ENCODE data around the gene NAGLU. TPM values are rescaled to one million over a fixed set of nuclear protein-coding genes. Genes with fewer than 3 reads are reported as not detected.

NAGLU gene
- total RNA-seq, 2 donors from 2014 or later, result 27.8 to 38.6 TPM

DNA sequence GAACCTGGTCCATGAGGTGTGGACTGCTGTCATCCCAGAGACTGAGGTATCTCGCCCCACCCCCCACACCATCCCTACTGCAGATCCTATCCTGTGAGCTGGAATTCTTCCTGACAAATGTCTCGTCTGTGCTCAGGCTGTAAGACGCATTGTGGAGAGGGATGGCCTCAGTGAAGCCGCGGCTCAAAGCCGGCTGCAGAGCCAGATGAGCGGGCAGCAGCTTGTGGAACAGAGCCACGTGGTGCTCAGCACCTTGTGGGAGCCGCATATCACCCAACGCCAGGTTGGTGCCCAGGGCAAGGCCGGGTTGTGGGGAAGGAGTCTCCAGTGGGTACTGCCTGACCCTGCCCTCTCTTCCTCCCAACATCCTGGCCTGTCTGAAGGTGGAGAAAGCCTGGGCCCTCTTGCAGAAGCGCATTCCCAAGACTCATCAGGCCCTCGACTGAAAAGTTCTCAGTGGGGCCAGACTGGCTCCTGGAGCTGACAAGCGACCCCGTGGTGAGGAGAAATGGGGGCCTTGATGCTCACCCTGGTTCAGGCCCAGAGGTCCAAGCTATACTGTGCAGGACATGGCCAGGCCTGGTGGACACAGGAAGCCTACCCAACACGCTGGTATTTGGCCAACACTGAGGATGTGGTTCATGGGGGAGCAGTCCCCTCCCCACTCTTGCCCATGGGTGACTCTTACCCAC is 29.6 kb downstream of the NAGLU start:
- peaks cover 4% of the 10 kb centered on the region for H3K36me3 ChIP-seq
- peaks cover 24% of the 10 kb centered on the region for H3K4me1 ChIP-seq
- intact Hi-C loops (cut with DNase I), result no loop called here

DNA sequence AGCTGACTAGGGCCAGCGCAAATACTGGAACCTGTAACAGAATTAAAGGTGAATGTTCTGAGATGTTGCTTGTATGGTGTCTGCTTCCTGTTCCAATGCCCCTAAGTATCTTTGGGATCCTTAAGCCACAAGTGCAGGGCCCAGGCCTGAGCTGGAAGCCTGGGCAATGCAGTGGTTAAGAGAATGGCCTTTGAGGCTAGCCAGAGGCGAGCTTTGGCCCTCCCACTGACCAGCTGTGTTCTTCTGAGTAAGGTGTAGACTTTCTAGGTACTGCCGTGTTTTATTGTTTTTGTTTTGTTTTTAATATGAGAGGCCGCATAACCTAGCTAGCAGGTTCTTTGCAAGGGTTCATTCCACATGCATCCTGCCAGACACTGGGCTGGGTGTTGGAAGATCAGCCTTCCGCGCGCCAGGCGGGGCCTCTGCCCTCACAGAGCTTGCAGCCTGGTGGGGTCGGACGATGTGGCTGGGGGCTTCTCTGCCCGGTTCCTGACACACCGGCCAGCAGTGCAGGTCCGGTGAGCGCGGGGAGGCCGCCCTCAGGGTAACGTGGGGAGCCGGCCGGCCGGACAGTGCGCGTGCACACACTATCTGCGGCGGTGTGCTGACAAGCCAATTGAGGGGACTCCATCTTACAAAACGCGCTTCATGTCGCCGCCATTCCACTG is 30.3 kb downstream of the NAGLU start:
- TF ChIP-seq, protein P1, sequence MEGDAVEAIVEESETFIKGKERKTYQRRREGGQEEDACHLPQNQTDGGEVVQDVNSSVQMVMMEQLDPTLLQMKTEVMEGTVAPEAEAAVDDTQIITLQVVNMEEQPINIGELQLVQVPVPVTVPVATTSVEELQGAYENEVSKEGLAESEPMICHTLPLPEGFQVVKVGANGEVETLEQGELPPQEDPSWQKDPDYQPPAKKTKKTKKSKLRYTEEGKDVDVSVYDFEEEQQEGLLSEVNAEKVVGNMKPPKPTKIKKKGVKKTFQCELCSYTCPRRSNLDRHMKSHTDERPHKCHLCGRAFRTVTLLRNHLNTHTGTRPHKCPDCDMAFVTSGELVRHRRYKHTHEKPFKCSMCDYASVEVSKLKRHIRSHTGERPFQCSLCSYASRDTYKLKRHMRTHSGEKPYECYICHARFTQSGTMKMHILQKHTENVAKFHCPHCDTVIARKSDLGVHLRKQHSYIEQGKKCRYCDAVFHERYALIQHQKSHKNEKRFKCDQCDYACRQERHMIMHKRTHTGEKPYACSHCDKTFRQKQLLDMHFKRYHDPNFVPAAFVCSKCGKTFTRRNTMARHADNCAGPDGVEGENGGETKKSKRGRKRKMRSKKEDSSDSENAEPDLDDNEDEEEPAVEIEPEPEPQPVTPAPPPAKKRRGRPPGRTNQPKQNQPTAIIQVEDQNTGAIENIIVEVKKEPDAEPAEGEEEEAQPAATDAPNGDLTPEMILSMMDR (IDR thresholded peaks at IDR 0.05), result no peak
- no peaks in the 10 kb centered on the region for H3K9me3 ChIP-seq
- peaks cover 24% of the 10 kb centered on the region for H3K4me1 ChIP-seq
- intact Hi-C loops (cut with DNase I), result no loop called here
- no peaks in the 10 kb centered on the region for H3K27me3 ChIP-seq
- peak overlapping the region; percentile 66 to 92 for H3K9ac ChIP-seq (ENCODE audit: low read depth in 2 of 2, low read length in 2 of 2)
- H3K4me3 ChIP-seq, result peak overlapping the region; percentile 61
- no peak for DNase-seq
- H3K27ac ChIP-seq, result peak overlapping the region; percentile 87
- peaks cover 11% of the 10 kb centered on the region for H3K36me3 ChIP-seq

More for the DNA sequence above, 29.6 kb downstream of the NAGLU start:
- TF ChIP-seq, protein P1 (IDR thresholded peaks at IDR 0.05), result no peak
- no peaks in the 10 kb centered on the region for H3K27me3 ChIP-seq
- H3K9ac ChIP-seq (ENCODE audit: low read depth in 2 of 2, low read length in 2 of 2), result peak overlapping the region in 1 of 2 donors; percentile 92
- H3K27ac ChIP-seq, result peak overlapping the region; percentile 87
- DNase-seq, result no peak
- no peaks in the 10 kb centered on the region for H3K9me3 ChIP-seq
- H3K4me3 ChIP-seq, result no peak overlapping the region

- Histone ChIP-seq H3K4me3 (peak within 1 kb of the TSS; percentile 61), H3K4me1 (peaks cover 24% of the 10 kb centered on the region), H3K9ac (ENCODE audit: low read depth in 2 of 2, low read length in 2 of 2) (peak within 1 kb of the TSS; percentile 92), H3K27me3 (no peaks in the 10 kb centered on the region), H3K9me3 (no peaks in the 10 kb centered on the region), H3K36me3 (peaks cover 18% of the 10 kb centered on the region), H3K27ac (peak within 1 kb of the TSS; percentile 87)
- intact Hi-C loops (cut with DNase I), result no loop called here
- DNase-seq, result peak; percentile 95
- TF ChIP-seq, protein P1 (IDR thresholded peaks at IDR 0.05), result no peak
Measured at GRCh38 chr17:42566883-42567573, 31.0 kb downstream of the NAGLU start, which contains the start of gene MLX. Gene MLX, plus strand, starts transcription at chr17:42567100. Its CDS starts 25 bp downstream, at chr17:42567125.

DNA sequence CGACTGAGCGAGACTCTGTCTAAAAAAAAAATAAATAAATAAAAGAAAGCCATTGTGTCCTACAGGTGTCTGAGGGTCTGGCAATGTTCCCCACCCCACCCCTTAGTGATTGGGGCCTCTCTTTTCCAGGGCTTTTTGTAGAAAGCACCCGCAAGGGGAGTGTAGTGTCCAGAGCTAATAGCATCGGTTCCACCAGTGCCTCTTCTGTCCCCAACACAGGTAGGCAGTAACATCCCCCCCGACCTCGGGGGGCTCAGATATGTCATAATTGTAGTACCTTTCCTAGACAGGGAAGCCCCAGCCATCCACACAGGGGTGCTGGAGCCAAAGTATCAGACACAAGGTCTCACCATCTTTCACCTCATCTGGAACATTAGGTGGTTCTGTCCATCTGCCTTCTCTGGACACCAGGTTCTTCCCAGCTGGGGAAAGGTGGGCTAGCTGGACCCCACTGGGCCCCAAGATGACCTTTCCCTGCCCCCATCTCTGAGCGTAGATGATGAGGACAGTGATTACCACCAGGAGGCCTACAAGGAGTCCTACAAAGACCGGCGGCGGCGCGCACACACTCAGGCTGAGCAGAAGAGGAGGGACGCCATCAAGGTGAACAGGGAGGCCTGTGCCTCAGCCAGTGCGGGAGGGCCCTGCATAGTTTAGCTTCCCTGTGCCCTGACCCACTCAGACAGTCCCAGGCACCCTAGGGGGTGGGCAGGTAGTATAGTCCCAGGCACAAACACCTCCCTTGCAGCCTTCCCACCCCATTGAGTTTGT is 32.5 kb downstream of the NAGLU start:
- intact Hi-C loops (cut with DNase I), result no loop called here
- DNase-seq, result no peak
- H3K4me3 ChIP-seq, result no peak overlapping the region
- H3K4me1 ChIP-seq, result peaks cover 16% of the 10 kb centered on the region
- H3K9ac ChIP-seq (ENCODE audit: low read depth in 2 of 2, low read length in 2 of 2), result peak overlapping the region in 1 of 2 donors; percentile 30
- no peaks in the 10 kb centered on the region for H3K9me3 ChIP-seq
- H3K36me3 ChIP-seq, result peaks cover 33% of the 10 kb centered on the region
- H3K27ac ChIP-seq, result peak overlapping the region; percentile 87
- TF ChIP-seq, protein P1 (IDR thresholded peaks at IDR 0.05), result no peak
- H3K27me3 ChIP-seq, result no peaks in the 10 kb centered on the region

All from colonic mucosa (tissue), 4 donors.